HUES6 (cell line): ENCODE measurements around the gene MRPL18.
"Not testable (repeated sequence)": the region's sequence is repeated elsewhere in the genome, so short reads cannot be mapped to it uniquely, and the experiment has no call there.

Experiments
- H3K27ac ChIP-seq: 2 replicates; pipeline ENCODE4 v1.7.0; 2013; ENCODE audit warnings: low read depth, mild to moderate bottlenecking, low read length, inconsistent platforms
- H3K27me3 ChIP-seq: 2 replicates; pipeline ENCODE4 v1.6.1; 2013; ENCODE audit warnings: low read length; ENCODE audit not compliant: control insufficient read depth, insufficient read depth
- H3K36me3 ChIP-seq: 2 replicates; pipeline ENCODE4 v1.6.1; 2013; ENCODE audit warnings: low read length; ENCODE audit not compliant: control insufficient read depth, insufficient read depth
- H3K4me1 ChIP-seq: 2 replicates; pipeline ENCODE4 v1.6.1; 2013; ENCODE audit warnings: low read length; ENCODE audit not compliant: control insufficient read depth, insufficient read depth
- H3K4me3 ChIP-seq: 2 replicates; pipeline ENCODE4 v1.5.1; 2013; ENCODE audit warnings: low read depth, low read length
- H3K9ac ChIP-seq: one replicate; pipeline ENCODE4 v1.6.1; 2013; ENCODE audit warnings: mild to moderate bottlenecking, low read length
- H3K9me3 ChIP-seq: 2 replicates; pipeline ENCODE4 v1.6.1; 2013; ENCODE audit warnings: low read depth, low read length; ENCODE audit not compliant: control insufficient read depth, insufficient read depth

MRPL18 gene

GRCh38 chr6:159819098-159819497 lies 28.8 kb downstream of the MRPL18 start:
- Histone ChIP-seq H3K9ac (no peak overlapping the region), H3K36me3 (no peaks in the 10 kb centered on the region), H3K4me3 (no peak overlapping the region), H3K27ac (no peak overlapping the region), H3K4me1 (peaks cover 13% of the 10 kb centered on the region), H3K9me3 (no peaks in the 10 kb centered on the region), H3K27me3 (no peaks in the 10 kb centered on the region)

- Histone ChIP-seq H3K4me1 (peaks cover 13% of the 10 kb centered on the region), H3K4me3 (no peak overlapping the region; the same call in 1 of the 2 replicates), H3K9me3 (no peaks in the 10 kb centered on the region), H3K27me3 (no peaks in the 10 kb centered on the region), H3K9ac (no peak overlapping the region), H3K36me3 (no peaks in the 10 kb centered on the region), H3K27ac (no peak overlapping the region)
Observed at GRCh38 chr6:159819932-159820640, 29.8 kb downstream of the MRPL18 start.

GRCh38 chr6:159821122-159821521 lies 30.9 kb downstream of the MRPL18 start:
- Histone ChIP-seq H3K4me1 (peaks cover 13% of the 10 kb centered on the region), H3K27me3 (no peaks in the 10 kb centered on the region)

GRCh38 chr6:159821726-159822125 lies 31.5 kb downstream of the MRPL18 start:
- Histone ChIP-seq H3K27me3 (no peaks in the 10 kb centered on the region), H3K9ac (no peak overlapping the region), H3K4me3 (no peak overlapping the region), H3K36me3 (no peaks in the 10 kb centered on the region), H3K27ac (no peak overlapping the region), H3K9me3 (no peaks in the 10 kb centered on the region), H3K4me1 (peaks cover 13% of the 10 kb centered on the region)

More at GRCh38 chr6:159821122-159821521, 30.9 kb downstream of the MRPL18 start:
- Histone ChIP-seq H3K9ac (no peak overlapping the region), H3K36me3 (no peaks in the 10 kb centered on the region), H3K4me3 (no peak overlapping the region), H3K9me3 (no peaks in the 10 kb centered on the region), H3K27ac (no peak overlapping the region)

- H3K27ac ChIP-seq: no peak overlapping the region
- H3K4me3 ChIP-seq: no peak overlapping the region
- no peaks in the 10 kb centered on the region for H3K27me3 ChIP-seq
- peaks cover 13% of the 10 kb centered on the region for H3K4me1 ChIP-seq
- no peaks in the 10 kb centered on the region for H3K9me3 ChIP-seq
- H3K9ac ChIP-seq: no peak overlapping the region
- no peaks in the 10 kb centered on the region for H3K36me3 ChIP-seq
Observed at GRCh38 chr6:159823953-159824352, 33.7 kb downstream of the MRPL18 start.

GRCh38 chr6:159824690-159825089 lies 34.4 kb downstream of the MRPL18 start:
- not testable (repeated sequence) for H3K9me3 ChIP-seq, H3K27ac ChIP-seq, H3K9ac ChIP-seq, H3K4me3 ChIP-seq, H3K36me3 ChIP-seq, H3K27me3 ChIP-seq
- peaks cover 12% of the 10 kb centered on the region for H3K4me1 ChIP-seq

- H3K27me3 ChIP-seq: no peaks in the 10 kb centered on the region
Observed at GRCh38 chr6:159826004-159826403, 35.7 kb downstream of the MRPL18 start.

GRCh38 chr6:159826968-159827647 lies 36.8 kb downstream of the MRPL18 start:
- Histone ChIP-seq H3K36me3 (no peaks in the 10 kb centered on the region), H3K4me3 (no peak overlapping the region), H3K9me3 (no peaks in the 10 kb centered on the region), H3K9ac (peak overlapping the region; percentile 4), H3K27ac (no peak overlapping the region), H3K27me3 (no peaks in the 10 kb centered on the region), H3K4me1 (peaks cover 27% of the 10 kb centered on the region)

More at GRCh38 chr6:159826004-159826403, 35.7 kb downstream of the MRPL18 start:
- Histone ChIP-seq H3K9ac (no peak overlapping the region), H3K9me3 (no peaks in the 10 kb centered on the region), H3K4me1 (peaks cover 16% of the 10 kb centered on the region), H3K4me3 (no peak overlapping the region), H3K36me3 (no peaks in the 10 kb centered on the region), H3K27ac (no peak overlapping the region)

GRCh38 chr6:159828074-159828473 lies 37.8 kb downstream of the MRPL18 start:
- Histone ChIP-seq H3K9me3 (no peaks in the 10 kb centered on the region), H3K36me3 (no peaks in the 10 kb centered on the region), H3K27ac (no peak overlapping the region), H3K4me1 (peaks cover 27% of the 10 kb centered on the region), H3K9ac (no peak overlapping the region), H3K27me3 (no peaks in the 10 kb centered on the region), H3K4me3 (no peak overlapping the region)

- H3K27me3 ChIP-seq: no peaks in the 10 kb centered on the region
- no peak overlapping the region for H3K27ac ChIP-seq
- peaks cover 30% of the 10 kb centered on the region for H3K4me1 ChIP-seq
- no peaks in the 10 kb centered on the region for H3K9me3 ChIP-seq
- H3K36me3 ChIP-seq: no peaks in the 10 kb centered on the region
- H3K4me3 ChIP-seq: no peak overlapping the region
- H3K9ac ChIP-seq: no peak overlapping the region
Observed at GRCh38 chr6:159829526-159829925, 39.3 kb downstream of the MRPL18 start.
